ENCODE results near the gene TICRR.

DNA sequence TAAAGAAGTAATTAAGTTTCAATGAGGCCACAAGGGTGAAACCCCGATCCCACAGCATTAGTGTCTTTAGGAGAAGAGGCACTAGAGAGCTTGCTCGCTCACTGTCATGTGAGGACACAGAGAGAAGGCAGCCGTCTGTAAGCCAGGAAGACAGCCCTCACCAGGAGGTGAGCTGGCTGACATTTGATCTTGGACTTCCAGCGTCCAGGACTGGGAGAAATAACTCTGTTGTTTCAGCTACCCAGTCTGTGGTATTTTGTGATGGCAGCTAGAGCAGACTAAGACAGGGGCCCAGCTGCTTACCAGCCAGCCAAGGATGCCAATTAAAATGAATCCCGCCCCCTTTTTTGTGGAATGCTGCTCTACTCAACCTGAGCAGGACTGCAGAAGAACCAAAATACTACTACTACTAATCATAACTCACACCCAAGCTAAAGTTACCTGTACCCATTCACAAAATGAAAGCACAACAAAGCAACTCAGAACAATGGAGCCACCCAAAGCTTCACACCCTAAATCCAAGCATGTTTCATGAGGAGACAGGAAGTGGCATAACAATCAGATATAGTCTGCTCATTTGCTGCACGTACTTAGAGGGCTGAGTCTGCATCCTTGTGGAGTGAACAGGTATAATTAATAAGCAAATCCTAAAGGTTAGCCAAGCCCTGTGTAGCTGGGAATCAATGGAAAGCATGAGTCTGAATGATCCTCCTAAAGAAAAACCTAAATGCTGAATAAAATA is 43.3 kb upstream of the TICRR start:
- TF ChIP-seq SPI1 (IDR thresholded peaks at IDR 0.05; ENCODE audit: low read depth, low read length): no peak
- no peak for TF ChIP-seq TAF1 (IDR thresholded peaks at IDR 0.05; ENCODE audit: low read depth, low read length)
- no peak for TF ChIP-seq POLR2A (IDR thresholded peaks at IDR 0.05; ENCODE audit: low read depth, low read length)

Measured in GM12891 (cell line).